ENCODE measurements around the gene EFNB3. TPM values are rescaled to one million over a fixed set of nuclear protein-coding genes. Genes with fewer than 3 reads are reported as not detected.

EFNB3 gene
- total and polyA plus RNA-seq, 2 of the 13 experiments (the other 11 are each of a cell fraction or from before 2014, with no cell fraction given): 0.07 to 0.25 TPM

DNA sequence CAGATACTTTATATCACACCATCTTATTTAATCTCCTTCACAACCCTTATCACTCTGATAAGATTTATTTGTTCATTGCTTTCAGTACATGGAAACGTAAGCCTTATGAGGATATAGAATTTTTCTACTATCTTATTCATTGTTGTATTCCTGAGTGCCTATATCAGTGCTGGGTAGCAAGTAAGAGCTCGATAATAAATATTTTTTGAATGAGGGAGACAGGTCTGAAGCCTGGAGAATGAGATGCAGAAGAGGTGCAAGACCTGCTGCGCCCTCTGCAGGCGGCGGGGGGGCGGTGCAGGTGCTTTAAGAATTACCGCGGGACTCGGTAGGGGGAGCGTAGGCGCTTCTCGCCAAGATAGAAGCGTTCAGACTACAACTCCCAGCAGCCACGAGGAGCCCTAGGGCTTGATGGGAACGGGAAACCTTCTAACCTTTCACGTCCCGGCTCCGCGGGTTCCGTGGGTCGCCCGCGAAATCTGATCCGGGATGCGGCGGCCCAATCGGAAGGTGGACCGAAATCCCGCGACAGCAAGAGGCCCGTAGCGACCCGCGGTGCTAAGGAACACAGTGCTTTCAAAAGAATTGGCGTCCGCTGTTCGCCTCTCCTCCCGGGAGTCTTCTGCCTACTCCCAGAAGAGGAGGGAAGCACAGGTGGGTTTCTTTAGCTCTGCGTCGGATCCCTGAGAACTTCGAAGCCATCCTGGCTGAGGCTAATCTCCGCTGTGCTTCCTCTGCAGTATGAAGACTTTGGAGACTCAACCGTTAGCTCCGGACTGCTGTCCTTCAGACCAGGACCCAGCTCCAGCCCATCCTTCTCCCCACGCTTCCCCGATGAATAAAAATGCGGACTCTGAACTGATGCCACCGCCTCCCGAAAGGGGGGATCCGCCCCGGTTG, 16.8 kb upstream of the EFNB3 start, which contains the start of gene WRAP53 (continued):
- TF ChIP-seq WIZ (CRISPR knock-in tag; IDR thresholded peaks at IDR 0.05) (no peak), SUZ12 (IDR thresholded peaks at IDR 0.05; ENCODE audit: low read depth, low read length) (peak; percentile 86), SIX4 (CRISPR knock-in tag; IDR thresholded peaks at IDR 0.05) (peak; percentile 97), ZSCAN21 (CRISPR knock-in tag; IDR thresholded peaks at IDR 0.05; ENCODE audit: borderline replicate concordance) (no peak), ZNF652 (CRISPR knock-in tag; IDR thresholded peaks at IDR 0.05; ENCODE audit: borderline replicate concordance, low read depth) (peak; percentile 36; the same call in 1 of the 2 replicates), ZNF350 (CRISPR knock-in tag; IDR thresholded peaks at IDR 0.05; ENCODE audit: borderline replicate concordance, low read depth) (peak; percentile 53; the same call in 1 of the 2 replicates), ZNF501 (CRISPR knock-in tag; IDR thresholded peaks at IDR 0.05) (peak; percentile 78), ZNF121 (CRISPR knock-in tag; IDR thresholded peaks at IDR 0.05) (peak; percentile 85), ZNF766 (CRISPR knock-in tag; IDR thresholded peaks at IDR 0.05; ENCODE audit: borderline replicate concordance) (peak; percentile 51; the same call in 1 of the 2 replicates), TEAD3 (CRISPR knock-in tag; optimal IDR thresholded peaks at IDR 0.05; ENCODE audit: borderline replicate concordance) (peak; percentile 33), PPARG (CRISPR knock-in tag; conservative IDR thresholded peaks at IDR 0.05) (peak; percentile 50; the same call in 1 of the 2 replicates), ZBTB7B (CRISPR knock-in tag; IDR thresholded peaks at IDR 0.05) (peak; percentile 40; the same call in 1 of the 2 replicates), ZFX (CRISPR knock-in tag; IDR thresholded peaks at IDR 0.05; ENCODE audit: low read depth) (peak; percentile 48), TOE1 (CRISPR knock-in tag; IDR thresholded peaks at IDR 0.05) (peak; percentile 59; the same call in 1 of the 2 replicates)
- TF ChIP-seq, protein P1, sequence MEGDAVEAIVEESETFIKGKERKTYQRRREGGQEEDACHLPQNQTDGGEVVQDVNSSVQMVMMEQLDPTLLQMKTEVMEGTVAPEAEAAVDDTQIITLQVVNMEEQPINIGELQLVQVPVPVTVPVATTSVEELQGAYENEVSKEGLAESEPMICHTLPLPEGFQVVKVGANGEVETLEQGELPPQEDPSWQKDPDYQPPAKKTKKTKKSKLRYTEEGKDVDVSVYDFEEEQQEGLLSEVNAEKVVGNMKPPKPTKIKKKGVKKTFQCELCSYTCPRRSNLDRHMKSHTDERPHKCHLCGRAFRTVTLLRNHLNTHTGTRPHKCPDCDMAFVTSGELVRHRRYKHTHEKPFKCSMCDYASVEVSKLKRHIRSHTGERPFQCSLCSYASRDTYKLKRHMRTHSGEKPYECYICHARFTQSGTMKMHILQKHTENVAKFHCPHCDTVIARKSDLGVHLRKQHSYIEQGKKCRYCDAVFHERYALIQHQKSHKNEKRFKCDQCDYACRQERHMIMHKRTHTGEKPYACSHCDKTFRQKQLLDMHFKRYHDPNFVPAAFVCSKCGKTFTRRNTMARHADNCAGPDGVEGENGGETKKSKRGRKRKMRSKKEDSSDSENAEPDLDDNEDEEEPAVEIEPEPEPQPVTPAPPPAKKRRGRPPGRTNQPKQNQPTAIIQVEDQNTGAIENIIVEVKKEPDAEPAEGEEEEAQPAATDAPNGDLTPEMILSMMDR (CRISPR knock-in tag; IDR thresholded peaks at IDR 0.05): peak; percentile 94
- TF ChIP-seq, protein P2, sequence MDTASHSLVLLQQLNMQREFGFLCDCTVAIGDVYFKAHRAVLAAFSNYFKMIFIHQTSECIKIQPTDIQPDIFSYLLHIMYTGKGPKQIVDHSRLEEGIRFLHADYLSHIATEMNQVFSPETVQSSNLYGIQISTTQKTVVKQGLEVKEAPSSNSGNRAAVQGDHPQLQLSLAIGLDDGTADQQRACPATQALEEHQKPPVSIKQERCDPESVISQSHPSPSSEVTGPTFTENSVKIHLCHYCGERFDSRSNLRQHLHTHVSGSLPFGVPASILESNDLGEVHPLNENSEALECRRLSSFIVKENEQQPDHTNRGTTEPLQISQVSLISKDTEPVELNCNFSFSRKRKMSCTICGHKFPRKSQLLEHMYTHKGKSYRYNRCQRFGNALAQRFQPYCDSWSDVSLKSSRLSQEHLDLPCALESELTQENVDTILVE (CRISPR knock-in tag; IDR thresholded peaks at IDR 0.05): peak; percentile 86; the same call in 1 of the 2 replicates
- TF ChIP-seq, protein P3, sequence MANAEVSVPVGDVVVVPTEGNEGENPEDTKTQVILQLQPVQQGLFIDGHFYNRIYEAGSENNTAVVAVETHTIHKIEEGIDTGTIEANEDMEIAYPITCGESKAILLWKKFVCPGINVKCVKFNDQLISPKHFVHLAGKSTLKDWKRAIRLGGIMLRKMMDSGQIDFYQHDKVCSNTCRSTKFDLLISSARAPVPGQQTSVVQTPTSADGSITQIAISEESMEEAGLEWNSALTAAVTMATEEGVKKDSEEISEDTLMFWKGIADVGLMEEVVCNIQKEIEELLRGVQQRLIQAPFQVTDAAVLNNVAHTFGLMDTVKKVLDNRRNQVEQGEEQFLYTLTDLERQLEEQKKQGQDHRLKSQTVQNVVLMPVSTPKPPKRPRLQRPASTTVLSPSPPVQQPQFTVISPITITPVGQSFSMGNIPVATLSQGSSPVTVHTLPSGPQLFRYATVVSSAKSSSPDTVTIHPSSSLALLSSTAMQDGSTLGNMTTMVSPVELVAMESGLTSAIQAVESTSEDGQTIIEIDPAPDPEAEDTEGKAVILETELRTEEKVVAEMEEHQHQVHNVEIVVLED (CRISPR knock-in tag; IDR thresholded peaks at IDR 0.05; ENCODE audit: borderline replicate concordance): peak; percentile 92
- TF ChIP-seq, protein P4, sequence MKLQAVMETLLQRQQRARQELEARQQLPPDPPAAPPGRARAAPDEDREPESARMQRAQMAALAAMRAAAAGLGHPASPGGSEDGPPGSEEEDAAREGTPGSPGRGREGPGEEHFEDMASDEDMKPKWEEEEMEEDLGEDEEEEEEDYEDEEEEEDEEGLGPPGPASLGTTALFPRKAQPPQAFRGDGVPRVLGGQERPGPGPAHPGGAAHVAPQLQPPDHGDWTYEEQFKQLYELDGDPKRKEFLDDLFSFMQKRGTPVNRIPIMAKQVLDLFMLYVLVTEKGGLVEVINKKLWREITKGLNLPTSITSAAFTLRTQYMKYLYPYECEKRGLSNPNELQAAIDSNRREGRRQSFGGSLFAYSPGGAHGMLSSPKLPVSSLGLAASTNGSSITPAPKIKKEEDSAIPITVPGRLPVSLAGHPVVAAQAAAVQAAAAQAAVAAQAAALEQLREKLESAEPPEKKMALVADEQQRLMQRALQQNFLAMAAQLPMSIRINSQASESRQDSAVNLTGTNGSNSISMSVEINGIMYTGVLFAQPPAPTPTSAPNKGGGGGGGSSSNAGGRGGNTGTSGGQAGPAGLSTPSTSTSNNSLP (IDR thresholded peaks at IDR 0.05; ENCODE audit: low read depth, low read length): peak; percentile 46; the same call in 1 of the 2 replicates
- TF ChIP-seq, protein P5, sequence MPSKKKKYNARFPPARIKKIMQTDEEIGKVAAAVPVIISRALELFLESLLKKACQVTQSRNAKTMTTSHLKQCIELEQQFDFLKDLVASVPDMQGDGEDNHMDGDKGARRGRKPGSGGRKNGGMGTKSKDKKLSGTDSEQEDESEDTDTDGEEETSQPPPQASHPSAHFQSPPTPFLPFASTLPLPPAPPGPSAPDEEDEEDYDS (CRISPR knock-in tag; IDR thresholded peaks at IDR 0.05): peak; percentile 67
- TF ChIP-seq, protein P6, sequence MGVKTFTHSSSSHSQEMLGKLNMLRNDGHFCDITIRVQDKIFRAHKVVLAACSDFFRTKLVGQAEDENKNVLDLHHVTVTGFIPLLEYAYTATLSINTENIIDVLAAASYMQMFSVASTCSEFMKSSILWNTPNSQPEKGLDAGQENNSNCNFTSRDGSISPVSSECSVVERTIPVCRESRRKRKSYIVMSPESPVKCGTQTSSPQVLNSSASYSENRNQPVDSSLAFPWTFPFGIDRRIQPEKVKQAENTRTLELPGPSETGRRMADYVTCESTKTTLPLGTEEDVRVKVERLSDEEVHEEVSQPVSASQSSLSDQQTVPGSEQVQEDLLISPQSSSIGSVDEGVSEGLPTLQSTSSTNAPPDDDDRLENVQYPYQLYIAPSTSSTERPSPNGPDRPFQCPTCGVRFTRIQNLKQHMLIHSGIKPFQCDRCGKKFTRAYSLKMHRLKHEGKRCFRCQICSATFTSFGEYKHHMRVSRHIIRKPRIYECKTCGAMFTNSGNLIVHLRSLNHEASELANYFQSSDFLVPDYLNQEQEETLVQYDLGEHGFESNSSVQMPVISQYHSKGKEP (CRISPR knock-in tag; IDR thresholded peaks at IDR 0.05): no peak

Data from HepG2 (cell line).